HFFc6 (cell line): ENCODE results near the gene CPEB4. TPM values are rescaled to one million over a fixed set of nuclear protein-coding genes. Genes with fewer than 3 reads are reported as not detected.

ENCODE experiments used
- DNase-seq: peaks from one replicate; pipeline ENCODE4 v3.0.0-alpha.2; 2018
- H3K27ac Mint-ChIP-seq: 2 replicates; pipeline ENCODE4 v1.8.0; 2020; ENCODE audit warnings: mild to moderate bottlenecking, mixed read lengths
- H3K27me3 Mint-ChIP-seq: 2 replicates; pipeline ENCODE4 v1.8.0; 2021; ENCODE audit warnings: mild to moderate bottlenecking, moderate library complexity, mixed read lengths; ENCODE audit not compliant: insufficient read depth
- H3K36me3 Mint-ChIP-seq: 2 replicates; pipeline ENCODE4 v1.8.0; 2021; ENCODE audit warnings: low read depth, mixed read lengths
- H3K4me1 Mint-ChIP-seq: 2 replicates; pipeline ENCODE4 v1.8.0; 2020; ENCODE audit warnings: low read depth, mixed read lengths
- H3K4me3 Mint-ChIP-seq: 2 replicates; pipeline ENCODE4 v1.8.0; 2020; ENCODE audit warnings: mild to moderate bottlenecking, moderate library complexity, mixed read lengths
- H3K9me3 Mint-ChIP-seq: 2 replicates; pipeline ENCODE4 v1.8.0; 2020; ENCODE audit warnings: mild to moderate bottlenecking, mixed read lengths
- total RNA-seq, 6 experiments: library from RNA; stranded (reverse); fragmentation: NEBNext Ultra II Directional; extraction: Animal tissue kit (Norgen Biotek cat#: 25700); gene quantifications; 2 replicates in 1 of 6; 3 replicates in 5 of 6; pipeline ENCODE4 v1.2.3, GENCODE V29; 2021
- TF ChIP-seq, protein P1 (sequence below): fragments of 200-600 bp; sonication (generic); IDR thresholded peaks from 2 replicates; pipeline ENCODE4 v1.5.0; 2021; ENCODE audit warnings: antibody characterized with exemption, mild to moderate bottlenecking

CPEB4 gene
- total RNA-seq, 6 experiments from 2014 or later = 19.5 to 25.9 (median 22.3) TPM

DNA sequence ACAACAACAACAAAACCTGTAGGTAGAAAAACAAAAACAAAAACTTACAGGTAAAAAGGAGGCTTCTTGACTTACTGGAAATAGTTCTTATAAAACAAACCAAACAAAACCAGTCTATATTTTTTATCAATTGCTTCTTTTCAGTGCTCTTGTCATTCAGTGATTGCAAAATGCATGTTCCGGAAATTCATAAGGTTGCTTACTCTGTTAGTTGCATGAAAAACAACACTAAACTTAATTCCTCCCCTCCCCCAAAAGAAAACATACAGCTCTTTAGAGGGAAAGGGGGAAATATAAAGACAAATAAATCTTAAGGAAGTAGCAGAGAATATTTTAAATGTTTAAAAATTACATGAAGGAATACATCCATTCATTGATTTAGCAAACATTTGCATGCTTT, 19.1 kb downstream of the CPEB4 start:
- peaks cover 37% of the 10 kb centered on the region for H3K4me1 Mint-ChIP-seq
- no peaks in the 10 kb centered on the region for H3K9me3 Mint-ChIP-seq
- H3K27ac Mint-ChIP-seq = peak overlapping the region; percentile 30
- no peak overlapping the region for H3K4me3 Mint-ChIP-seq
- H3K27me3 Mint-ChIP-seq = no peaks in the 10 kb centered on the region
- DNase-seq = no peak
- TF ChIP-seq, protein P1, sequence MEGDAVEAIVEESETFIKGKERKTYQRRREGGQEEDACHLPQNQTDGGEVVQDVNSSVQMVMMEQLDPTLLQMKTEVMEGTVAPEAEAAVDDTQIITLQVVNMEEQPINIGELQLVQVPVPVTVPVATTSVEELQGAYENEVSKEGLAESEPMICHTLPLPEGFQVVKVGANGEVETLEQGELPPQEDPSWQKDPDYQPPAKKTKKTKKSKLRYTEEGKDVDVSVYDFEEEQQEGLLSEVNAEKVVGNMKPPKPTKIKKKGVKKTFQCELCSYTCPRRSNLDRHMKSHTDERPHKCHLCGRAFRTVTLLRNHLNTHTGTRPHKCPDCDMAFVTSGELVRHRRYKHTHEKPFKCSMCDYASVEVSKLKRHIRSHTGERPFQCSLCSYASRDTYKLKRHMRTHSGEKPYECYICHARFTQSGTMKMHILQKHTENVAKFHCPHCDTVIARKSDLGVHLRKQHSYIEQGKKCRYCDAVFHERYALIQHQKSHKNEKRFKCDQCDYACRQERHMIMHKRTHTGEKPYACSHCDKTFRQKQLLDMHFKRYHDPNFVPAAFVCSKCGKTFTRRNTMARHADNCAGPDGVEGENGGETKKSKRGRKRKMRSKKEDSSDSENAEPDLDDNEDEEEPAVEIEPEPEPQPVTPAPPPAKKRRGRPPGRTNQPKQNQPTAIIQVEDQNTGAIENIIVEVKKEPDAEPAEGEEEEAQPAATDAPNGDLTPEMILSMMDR = no peak
- H3K36me3 Mint-ChIP-seq = no peaks in the 10 kb centered on the region

DNA sequence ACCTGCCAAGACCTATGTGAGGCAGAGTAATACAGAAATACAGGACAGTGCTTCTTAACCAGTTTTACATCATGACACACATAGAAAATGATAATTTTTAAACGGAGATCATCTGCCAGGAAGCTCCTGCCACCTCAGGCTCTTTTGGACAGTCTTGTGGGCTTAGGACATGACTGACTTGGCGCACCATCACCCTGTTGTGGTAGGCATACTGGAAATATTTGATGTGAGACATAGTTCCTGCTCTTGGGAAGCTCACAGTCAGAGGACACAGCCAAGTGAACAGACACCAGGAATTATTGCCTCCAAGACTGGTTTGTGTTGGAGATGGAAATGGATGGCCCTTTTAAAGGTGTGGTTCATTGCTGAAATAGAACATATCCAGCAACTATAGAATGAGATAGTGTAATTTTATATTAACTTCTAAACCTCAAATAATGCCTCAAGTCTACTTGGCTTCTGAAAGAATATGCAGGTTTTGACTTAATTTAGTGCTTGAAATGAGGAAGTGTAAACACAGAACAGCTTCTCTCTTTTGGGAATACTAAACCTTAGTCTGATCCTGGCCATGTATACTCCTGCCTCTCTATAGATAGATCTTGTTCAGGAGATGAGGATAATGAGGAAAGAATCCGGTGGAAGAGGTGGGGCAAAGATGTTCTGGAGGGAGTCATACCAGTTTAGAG, 19.7 kb downstream of the CPEB4 start:
- TF ChIP-seq, protein P1 = no peak
- peak; percentile 55 for DNase-seq
- H3K4me3 Mint-ChIP-seq = no peak overlapping the region
- peaks cover 31% of the 10 kb centered on the region for H3K4me1 Mint-ChIP-seq
- no peaks in the 10 kb centered on the region for H3K27me3 Mint-ChIP-seq
- no peaks in the 10 kb centered on the region for H3K36me3 Mint-ChIP-seq
- H3K9me3 Mint-ChIP-seq = no peaks in the 10 kb centered on the region
- H3K27ac Mint-ChIP-seq = peak overlapping the region; percentile 30

DNA sequence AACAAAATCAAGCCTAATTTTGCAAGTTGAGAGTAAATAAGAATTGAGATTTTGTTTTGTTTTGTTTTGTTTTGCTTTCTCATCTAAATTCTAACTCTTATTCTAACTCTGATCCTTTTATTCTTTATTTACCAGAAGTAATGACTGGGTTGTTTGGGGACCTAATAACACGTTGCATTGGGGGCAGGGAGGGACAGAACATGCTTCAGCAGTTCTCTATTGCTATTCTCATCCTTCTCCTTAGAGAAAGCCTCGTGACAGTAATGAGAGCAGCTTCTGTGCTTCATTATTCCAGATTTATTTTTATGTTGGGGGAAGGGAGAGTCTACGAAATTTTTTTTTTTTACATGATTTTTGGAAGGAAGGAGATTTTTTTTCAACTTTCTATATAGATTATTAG, 21.1 kb downstream of the CPEB4 start:
- TF ChIP-seq, protein P1 = no peak
- no peaks in the 10 kb centered on the region for H3K27me3 Mint-ChIP-seq
- H3K4me3 Mint-ChIP-seq = no peak overlapping the region
- no peaks in the 10 kb centered on the region for H3K9me3 Mint-ChIP-seq
- no peak for DNase-seq
- peaks cover 28% of the 10 kb centered on the region for H3K4me1 Mint-ChIP-seq
- peak overlapping the region; percentile 14 for H3K27ac Mint-ChIP-seq
- no peaks in the 10 kb centered on the region for H3K36me3 Mint-ChIP-seq

DNA sequence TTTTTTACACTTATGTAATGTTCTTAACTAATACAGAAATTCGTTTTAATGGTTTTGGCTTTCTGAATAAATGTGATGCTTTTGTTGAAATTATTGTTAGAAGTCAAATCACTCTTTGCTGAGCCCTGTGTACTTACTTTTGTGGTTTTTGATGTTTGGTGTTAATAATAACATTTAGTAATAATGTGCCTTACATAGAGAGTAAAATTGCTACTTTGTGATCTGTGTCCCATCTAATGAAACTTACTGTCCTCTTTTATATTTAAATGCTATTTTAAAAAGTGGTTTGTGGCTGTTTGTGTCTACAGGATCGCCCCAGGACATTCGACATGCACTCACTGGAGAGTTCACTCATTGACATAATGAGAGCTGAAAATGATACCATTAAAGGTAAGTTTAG, 22.1 kb downstream of the CPEB4 start:
- no peaks in the 10 kb centered on the region for H3K27me3 Mint-ChIP-seq
- H3K27ac Mint-ChIP-seq = no peak overlapping the region
- H3K4me3 Mint-ChIP-seq = no peak overlapping the region
- no peaks in the 10 kb centered on the region for H3K36me3 Mint-ChIP-seq
- no peak for DNase-seq
- peaks cover 28% of the 10 kb centered on the region for H3K4me1 Mint-ChIP-seq
- H3K9me3 Mint-ChIP-seq = no peaks in the 10 kb centered on the region
- TF ChIP-seq, protein P1 = no peak

GRCh38 chr5:173911623-173912022, 23.5 kb downstream of the CPEB4 start:
- H3K9me3 Mint-ChIP-seq = no peaks in the 10 kb centered on the region
- peaks cover 25% of the 10 kb centered on the region for H3K4me1 Mint-ChIP-seq
- no peak overlapping the region for H3K4me3 Mint-ChIP-seq
- no peak for DNase-seq
- H3K36me3 Mint-ChIP-seq = no peaks in the 10 kb centered on the region
- TF ChIP-seq, protein P1 = no peak
- no peaks in the 10 kb centered on the region for H3K27me3 Mint-ChIP-seq
- H3K27ac Mint-ChIP-seq = no peak overlapping the region
